Rectal smooth muscle tissue (tissue), 1 donor: ENCODE measurements around the gene MARVELD1.

Source experiments
- H3K27ac ChIP-seq: one replicate; pipeline ENCODE4 v1.7.0; 2013; ENCODE audit warnings: low read depth, low read length, inconsistent platforms
- H3K27me3 ChIP-seq: one replicate; pipeline ENCODE4 v1.7.0; 2013; ENCODE audit warnings: low read length; ENCODE audit not compliant: control insufficient read depth, insufficient read depth
- H3K36me3 ChIP-seq: one replicate; pipeline ENCODE4 v1.7.0; 2013; ENCODE audit warnings: low read length; ENCODE audit not compliant: control insufficient read depth, insufficient read depth
- H3K4me1 ChIP-seq: one replicate; pipeline ENCODE4 v1.7.0; 2013; ENCODE audit warnings: low read length; ENCODE audit not compliant: control insufficient read depth, insufficient read depth
- H3K4me3 ChIP-seq: one replicate; pipeline ENCODE4 v1.7.0; 2013; ENCODE audit warnings: low read length
- H3K9ac ChIP-seq: one replicate; pipeline ENCODE4 v1.7.0; 2013; ENCODE audit warnings: low read length

The MARVELD1 gene

DNA sequence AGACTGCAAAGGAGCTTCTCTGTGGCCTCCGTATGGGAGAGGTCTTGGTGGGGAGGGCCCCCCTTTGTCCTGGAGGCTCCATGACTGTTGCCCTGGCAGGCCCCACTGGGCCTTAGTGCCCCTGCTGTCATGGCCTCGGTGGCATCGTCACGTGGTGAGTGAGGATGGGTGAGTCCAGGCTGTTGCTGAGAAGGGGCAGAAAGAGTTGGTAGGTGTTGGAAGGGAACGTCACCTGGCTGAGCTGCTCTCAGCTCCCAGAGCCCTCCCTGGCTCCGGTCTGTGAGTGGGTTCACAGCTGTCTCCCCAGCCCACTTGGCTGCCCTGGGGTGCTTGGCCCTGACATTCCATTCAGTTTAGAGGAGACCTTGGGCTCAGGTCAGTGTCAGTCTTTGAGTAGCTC is 42.2 kb downstream of the MARVELD1 start:
- Histone ChIP-seq H3K36me3 (peaks cover 58% of the 10 kb centered on the region), H3K4me1 (no peaks in the 10 kb centered on the region), H3K9ac (no peak overlapping the region)

GRCh38 chr10:97757471-97757870 is 43.9 kb downstream of the MARVELD1 start:
- Histone ChIP-seq H3K9ac (no peak overlapping the region), H3K27ac (no peak overlapping the region), H3K4me1 (no peaks in the 10 kb centered on the region), H3K4me3 (no peak overlapping the region), H3K36me3 (peaks cover 49% of the 10 kb centered on the region), H3K27me3 (no peaks in the 10 kb centered on the region)

More for the DNA sequence above, 42.2 kb downstream of the MARVELD1 start:
- Histone ChIP-seq H3K27me3 (no peaks in the 10 kb centered on the region), H3K27ac (no peak overlapping the region), H3K4me3 (no peak overlapping the region)

DNA sequence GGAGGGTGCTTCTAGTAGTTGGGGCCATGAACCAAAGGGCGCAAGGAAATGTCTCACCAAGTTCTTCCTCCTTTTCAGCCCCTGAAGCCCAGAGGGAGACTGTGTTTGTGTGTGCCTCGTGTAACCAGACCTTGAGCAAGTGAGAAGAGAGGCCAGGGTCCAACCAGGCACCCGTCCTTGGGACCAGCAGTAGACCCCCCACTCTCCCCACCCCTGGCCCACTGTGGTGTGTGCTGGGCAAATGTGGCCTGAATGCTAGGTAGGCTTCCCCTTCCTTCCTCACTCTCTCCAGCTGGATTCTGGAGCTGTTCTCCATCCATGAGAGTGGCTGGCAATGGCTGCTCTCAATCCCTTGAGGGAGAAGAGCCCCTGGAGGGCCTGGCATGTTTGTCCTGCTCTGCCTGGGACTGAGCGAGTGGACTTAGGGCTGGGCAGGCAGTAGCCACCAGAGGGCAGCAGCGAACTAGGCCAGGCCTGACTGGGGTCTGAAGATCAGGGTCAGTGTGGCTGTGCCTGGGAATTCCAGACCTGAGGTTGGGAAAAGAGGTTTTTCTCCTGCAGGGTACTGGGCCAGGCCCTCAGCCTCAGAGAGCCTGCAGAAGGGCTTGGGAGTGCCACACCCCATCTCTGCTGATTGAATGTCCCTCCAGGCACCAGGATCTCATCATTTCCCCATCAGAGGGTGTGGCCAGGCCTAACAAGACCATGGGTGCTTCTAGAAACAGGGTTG is 45.8 kb downstream of the MARVELD1 start:
- Histone ChIP-seq H3K4me1 (no peaks in the 10 kb centered on the region), H3K36me3 (peaks cover 37% of the 10 kb centered on the region), H3K4me3 (no peak overlapping the region), H3K27me3 (no peaks in the 10 kb centered on the region), H3K27ac (no peak overlapping the region), H3K9ac (no peak overlapping the region)

DNA sequence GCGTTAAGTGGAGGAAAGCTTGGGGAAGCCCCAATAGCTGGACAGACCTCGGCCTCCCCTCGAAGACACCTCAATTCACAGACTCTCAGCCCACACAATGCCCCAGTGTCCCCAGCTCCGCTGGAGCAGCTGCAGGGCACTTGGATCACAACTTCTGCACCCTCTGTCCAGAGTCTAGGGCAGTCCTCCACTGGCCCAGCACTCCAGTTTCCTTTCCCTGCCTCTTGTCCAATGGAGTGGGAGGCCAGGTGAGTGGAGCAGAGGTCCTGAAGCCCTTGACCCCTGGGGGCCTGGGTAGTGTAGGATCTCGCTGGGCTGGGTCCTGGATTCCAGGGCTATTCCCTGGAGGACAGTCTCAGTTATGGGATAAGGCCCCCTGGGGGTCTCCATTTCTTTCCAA is 46.4 kb downstream of the MARVELD1 start:
- Histone ChIP-seq H3K27ac (no peak overlapping the region), H3K36me3 (peaks cover 31% of the 10 kb centered on the region), H3K9ac (no peak overlapping the region)

GRCh38 chr10:97760461-97761257 is 47.1 kb downstream of the MARVELD1 start:
- no peak overlapping the region for H3K4me3 ChIP-seq
- H3K27ac ChIP-seq = peak overlapping the region; percentile 10
- no peaks in the 10 kb centered on the region for H3K27me3 ChIP-seq
- H3K9ac ChIP-seq = no peak overlapping the region
- H3K4me1 ChIP-seq = no peaks in the 10 kb centered on the region
- H3K36me3 ChIP-seq = peaks cover 28% of the 10 kb centered on the region

More for the DNA sequence above, 46.4 kb downstream of the MARVELD1 start:
- H3K4me1 ChIP-seq = no peaks in the 10 kb centered on the region
- no peaks in the 10 kb centered on the region for H3K27me3 ChIP-seq
- H3K4me3 ChIP-seq = no peak overlapping the region

DNA sequence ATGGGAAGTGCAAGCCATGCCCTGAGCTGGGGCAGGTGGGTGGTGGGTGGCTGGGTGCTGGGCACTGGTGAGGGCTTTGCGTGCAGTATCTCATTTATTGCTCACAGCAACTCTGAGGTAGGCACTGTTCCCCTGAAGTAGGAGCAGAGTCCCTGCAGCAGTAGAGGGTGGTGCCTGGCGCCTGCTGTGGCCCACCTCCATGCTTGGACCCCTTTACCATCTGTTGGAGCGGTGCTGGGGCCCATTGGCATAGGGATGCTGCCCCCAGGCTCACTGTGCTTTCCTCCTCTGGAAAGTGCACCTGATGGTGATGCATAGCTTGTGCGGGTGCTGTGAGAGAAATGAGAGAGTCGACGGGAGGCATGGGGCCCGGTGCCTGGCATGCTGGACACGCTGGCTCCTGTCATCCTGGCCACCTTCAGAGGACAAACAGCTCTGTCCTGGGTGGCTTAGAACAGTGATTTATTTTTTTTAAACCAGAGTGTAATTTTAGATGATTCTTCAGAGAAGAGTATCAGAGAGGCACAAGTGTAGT is 47.9 kb downstream of the MARVELD1 start:
- no peaks in the 10 kb centered on the region for H3K27me3 ChIP-seq
- no peaks in the 10 kb centered on the region for H3K4me1 ChIP-seq
- peak overlapping the region; percentile 10 for H3K27ac ChIP-seq
- peaks cover 26% of the 10 kb centered on the region for H3K36me3 ChIP-seq
- no peak overlapping the region for H3K9ac ChIP-seq
- no peak overlapping the region for H3K4me3 ChIP-seq

DNA sequence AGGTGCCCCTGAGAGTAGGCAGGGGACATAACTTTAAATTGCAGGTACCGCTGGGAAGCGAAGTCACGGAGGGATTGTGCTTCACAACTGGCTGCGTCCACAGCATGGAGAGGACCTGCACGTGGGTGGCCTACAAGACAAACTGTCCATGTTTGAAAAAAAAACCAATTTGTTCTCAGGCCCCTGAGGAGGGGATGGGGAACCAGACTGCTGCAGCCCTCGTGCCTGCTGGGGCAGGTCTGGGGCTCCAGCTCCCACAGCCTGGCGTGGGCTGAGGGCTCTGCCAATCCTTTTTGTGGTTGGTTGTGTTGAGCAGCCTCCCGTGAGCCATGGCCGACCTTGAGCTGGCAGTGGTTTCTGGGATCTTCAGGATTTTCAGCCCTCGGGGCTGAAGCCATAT is 48.5 kb downstream of the MARVELD1 start:
- Histone ChIP-seq H3K36me3 (peaks cover 24% of the 10 kb centered on the region), H3K27me3 (no peaks in the 10 kb centered on the region), H3K4me3 (no peak overlapping the region), H3K9ac (no peak overlapping the region), H3K4me1 (no peaks in the 10 kb centered on the region), H3K27ac (peak overlapping the region; percentile 59)

DNA sequence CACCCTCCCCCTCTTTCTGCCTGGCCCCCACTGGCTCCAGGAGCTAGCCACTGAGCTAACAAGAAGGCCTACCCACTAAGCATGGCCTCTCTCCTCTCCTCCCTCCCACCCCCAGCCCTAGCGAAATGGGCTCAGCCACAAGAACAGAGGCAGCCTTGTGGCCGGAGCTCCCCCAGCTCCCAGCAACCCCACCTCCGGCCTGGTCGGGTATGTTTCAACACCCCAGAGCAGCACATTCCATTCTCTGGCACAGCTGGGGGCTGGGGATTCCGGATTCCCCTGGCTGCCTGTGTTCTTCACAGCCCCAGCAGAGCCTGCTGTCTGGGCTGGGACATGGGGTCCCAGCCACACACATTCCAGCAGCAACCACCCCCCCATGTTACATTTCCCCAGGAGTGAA is 49.3 kb downstream of the MARVELD1 start:
- Histone ChIP-seq H3K4me1 (no peaks in the 10 kb centered on the region), H3K27me3 (no peaks in the 10 kb centered on the region), H3K4me3 (no peak overlapping the region), H3K27ac (peak overlapping the region; percentile 59), H3K36me3 (peaks cover 17% of the 10 kb centered on the region), H3K9ac (no peak overlapping the region)

- Histone ChIP-seq H3K4me1 (no peaks in the 10 kb centered on the region), H3K4me3 (no peak overlapping the region), H3K36me3 (peaks cover 17% of the 10 kb centered on the region), H3K27me3 (no peaks in the 10 kb centered on the region), H3K27ac (peak overlapping the region; percentile 28), H3K9ac (no peak overlapping the region)
These were observed 49.9 kb downstream of the MARVELD1 start for GRCh38 chr10:97763411-97763810.

- Histone ChIP-seq H3K36me3 (peaks cover 17% of the 10 kb centered on the region), H3K27me3 (peaks cover under 1% of the 10 kb centered on the region), H3K4me3 (no peak overlapping the region), H3K9ac (no peak overlapping the region), H3K27ac (no peak overlapping the region), H3K4me1 (no peaks in the 10 kb centered on the region)
These were observed 50.4 kb downstream of the MARVELD1 start for GRCh38 chr10:97763947-97764346.

- H3K4me1 ChIP-seq = no peaks in the 10 kb centered on the region
These were observed 51.0 kb downstream of the MARVELD1 start for GRCh38 chr10:97764519-97764931.

GRCh38 chr10:97765201-97765600 is 51.7 kb downstream of the MARVELD1 start:
- Histone ChIP-seq H3K27ac (no peak overlapping the region), H3K4me3 (no peak overlapping the region), H3K4me1 (no peaks in the 10 kb centered on the region), H3K36me3 (peaks cover 7% of the 10 kb centered on the region), H3K27me3 (peaks cover 5% of the 10 kb centered on the region), H3K9ac (no peak overlapping the region)

More at GRCh38 chr10:97764519-97764931, 51.0 kb downstream of the MARVELD1 start:
- Histone ChIP-seq H3K36me3 (peaks cover 13% of the 10 kb centered on the region), H3K27me3 (peaks cover 5% of the 10 kb centered on the region), H3K9ac (no peak overlapping the region), H3K4me3 (no peak overlapping the region), H3K27ac (no peak overlapping the region)
